PC-3 (cell line): ENCODE results near the gene AGRN. TPM values are rescaled to one million over a fixed set of nuclear protein-coding genes. Genes with fewer than 3 reads are reported as not detected.
A peak's percentile ranks its signal among the peaks of the same experiment; 100 is the strongest.

Source experiments
- ATAC-seq: fragments of 200-7000 bp; cut with Tn5 transposase; 2 replicates; pipeline ENCODE4 v1.9.1; 2020; ENCODE audit warnings: mild to moderate bottlenecking, moderate library complexity
- BruUV-seq: library from RNA; stranded (reverse); fragments of 400-500 nt; replicated peaks from 2 replicates; lab custom pipeline; 2021; lab: Mats Ljungman, UMichigan
- CTCF ChIA-PET: fragments of 300-600 bp; sonication (Branson Sonifier 250); formaldehyde crosslinking; loops from one replicate; lab custom pipeline; 2022; ENCODE audit warnings: antibody characterized with exemption; lab: Charles Lee
- POLR2A ChIA-PET: fragments of 300-600 bp; sonication (Branson Sonifier 250); formaldehyde crosslinking; loops from one replicate; lab custom pipeline; 2022; ENCODE audit warnings: antibody characterized with exemption; ENCODE audit not compliant: unreplicated experiment; lab: Charles Lee
- DNase-seq: peaks from one replicate; pipeline ENCODE4 v3.0.0-alpha.2; 2015
- H2AFZ ChIP-seq: fragments of 300-600 bp; sonication (generic); 2 replicates; pipeline ENCODE4 v1.6.0; 2016; ENCODE audit warnings: antibody characterized with exemption, low read length
- H3F3A ChIP-seq: fragments of 300-600 bp; sonication (generic); one replicate; pipeline ENCODE4 v1.6.0; 2017; ENCODE audit warnings: antibody characterized with exemption, low read length, control low read depth, mild to moderate bottlenecking; ENCODE audit not compliant: unreplicated experiment
- H3K27ac ChIP-seq: fragments of 300-600 bp; sonication (generic); 2 replicates; pipeline ENCODE4 v1.5.1; 2016; ENCODE audit warnings: mild to moderate bottlenecking, low read length
- H3K27me3 ChIP-seq: fragments of 300-600 bp; sonication (generic); 2 replicates; pipeline ENCODE4 v1.6.1; 2016; ENCODE audit warnings: low read length, mixed read lengths
- H3K36me3 ChIP-seq: fragments of 300-600 bp; sonication (generic); 2 replicates; pipeline ENCODE4 v1.6.1; 2016; ENCODE audit warnings: low read depth, mixed run types, low read length, mixed read lengths
- H3K4me1 ChIP-seq: fragments of 300-600 bp; sonication (generic); 2 replicates; pipeline ENCODE4 v1.5.1; 2016; ENCODE audit warnings: low read length; ENCODE audit not compliant: insufficient read depth
- H3K4me2 ChIP-seq: fragments of 300-600 bp; sonication (generic); 2 replicates; pipeline ENCODE4 v1.6.0; 2016; ENCODE audit warnings: low read length
- H3K4me3 ChIP-seq: fragments of 300-600 bp; sonication (generic); 2 replicates; pipeline ENCODE4 v1.5.1; 2016; ENCODE audit warnings: mild to moderate bottlenecking, low read length, mixed read lengths
- H3K79me2 ChIP-seq: fragments of 300-600 bp; sonication (generic); 2 replicates; pipeline ENCODE4 v1.6.1; 2017; ENCODE audit warnings: low read length, mixed read lengths
- H3K9ac ChIP-seq: fragments of 300-600 bp; sonication (generic); 2 replicates; pipeline ENCODE4 v1.6.0; 2016; ENCODE audit warnings: mild to moderate bottlenecking, low read length
- H3K9me2 ChIP-seq: fragments of 300-600 bp; sonication (generic); replicated peaks from 2 replicates; pipeline ENCODE4 v1.6.1; 2016; ENCODE audit warnings: mixed run types, low read length, mixed read lengths
- H3K9me3 ChIP-seq: fragments of 300-600 bp; sonication (generic); 2 replicates; pipeline ENCODE4 v1.6.1; 2016; ENCODE audit warnings: low read length, mixed read lengths
- H4K20me1 ChIP-seq: fragments of 300-600 bp; sonication (generic); 2 replicates; pipeline ENCODE4 v1.6.1; 2016; ENCODE audit warnings: low read length, mixed read lengths
- CTCF ChIP-seq: fragments of 300-600 bp; sonication (generic); conservative IDR thresholded peaks from 2 replicates; pipeline ENCODE4 v1.5.1; 2017; ENCODE audit warnings: antibody characterized with exemption, low read depth, mild to moderate bottlenecking, low read length
- EZH2 ChIP-seq: fragments of 300-600 bp; sonication (generic); IDR thresholded peaks from one replicate; pipeline ENCODE4 v1.6.1; 2017; ENCODE audit warnings: antibody characterized with exemption, mild to moderate bottlenecking, low read length; ENCODE audit not compliant: unreplicated experiment
- EZH2phosphoT487 ChIP-seq: fragments of 300-600 bp; sonication (generic); IDR thresholded peaks from 2 replicates; pipeline ENCODE4 v1.6.1; 2018; ENCODE audit warnings: mild to moderate bottlenecking, antibody characterized with exemption, low read length, borderline replicate concordance
- intact Hi-C: fragments of 100-400 bp; cut with micrococcal nuclease; formaldehyde crosslinking; loops from 2 replicates; pipeline ENCODE4 v1.9.0; 2023
- total RNA-seq: library from RNA; depleted of rRNA; stranded (reverse); fragments of >200 nt; gene quantifications from 2 replicates; pipeline ENCODE4 v1.2.3, GENCODE V29; 2014

AGRN gene
- total RNA-seq, 1 experiment from 2014 or later, result 273 TPM

DNA sequence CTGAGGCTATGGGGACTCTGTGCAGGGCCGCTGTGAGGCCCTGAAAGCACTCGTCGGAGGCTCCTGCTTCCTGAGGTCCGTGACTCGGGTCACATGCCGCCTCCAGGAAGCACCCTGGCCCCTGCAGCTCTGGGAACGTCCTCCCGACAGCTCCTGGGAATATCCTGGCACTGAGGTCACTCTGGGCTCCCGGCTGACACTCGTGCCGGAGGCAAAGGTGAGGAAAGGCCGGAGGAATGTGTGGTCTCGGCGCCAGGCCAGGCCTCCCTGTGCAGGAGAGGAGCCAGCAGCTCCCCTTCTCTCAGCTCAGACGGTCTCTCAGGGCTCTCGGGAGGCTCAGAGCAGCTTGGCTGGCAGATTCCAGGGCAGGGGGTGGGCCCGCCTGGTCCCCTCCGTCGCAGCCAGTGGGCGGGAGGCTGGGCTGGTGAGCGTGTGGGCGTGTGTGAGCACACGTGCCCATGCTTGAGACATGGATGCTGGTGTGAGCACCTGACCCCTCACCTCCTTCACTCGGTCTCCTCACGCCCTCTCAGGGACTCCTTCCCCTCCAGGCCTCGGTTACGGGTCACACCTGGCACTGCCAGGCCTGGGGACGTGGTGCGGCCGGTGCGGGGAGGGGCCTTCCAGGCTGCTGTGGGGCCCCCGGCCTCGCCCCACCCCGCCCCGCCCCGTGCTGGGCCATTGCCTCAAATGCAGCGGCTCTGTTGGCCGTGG lies 59.6 kb downstream of the AGRN start:
- H3K27me3 ChIP-seq, result no peaks in the 10 kb centered on the region
- H3F3A ChIP-seq, result no peaks in the 10 kb centered on the region
- H2AFZ ChIP-seq, result peak overlapping the region; percentile 51
- H3K9ac ChIP-seq, result peak overlapping the region; percentile 61
- DNase-seq, result peak; percentile 99
- no peaks in the 10 kb centered on the region for H3K9me2 ChIP-seq
- H3K9me3 ChIP-seq, result no peaks in the 10 kb centered on the region
- CTCF ChIA-PET, result interaction anchor here (0.5 to 1.0 kb wide), 4 partner anchors 14 to 194 kb away, joined by 3 to 8 read pairs (median 6); partner anchors contain the start of gene UBE2J2
- BruUV-seq, result TSS peak; percentile 77
- intact Hi-C loops, result loop anchor here (1.0 kb wide), 1 partner anchor 37 kb away; the partner anchor contains the start of gene C1orf159
- H4K20me1 ChIP-seq, result no peaks in the 10 kb centered on the region
- peak; percentile 91 for TF ChIP-seq EZH2phosphoT487
- TF ChIP-seq CTCF, result no peak
- H3K27ac ChIP-seq, result peak overlapping the region; percentile 87
- no peaks in the 10 kb centered on the region for H3K79me2 ChIP-seq
- POLR2A ChIA-PET, result interaction anchor here (0.5 to 1.2 kb wide), 5 partner anchors 11 to 112 kb away, joined by 3 to 5 read pairs (median 3); partner anchors contain the start of gene ISG15
- peak overlapping the region; percentile 78 for H3K4me2 ChIP-seq
- H3K4me1 ChIP-seq, result peaks cover 16% of the 10 kb centered on the region
- H3K36me3 ChIP-seq, result no peaks in the 10 kb centered on the region
- ATAC-seq, result peak; percentile 73
- peak overlapping the region; percentile 49 for H3K4me3 ChIP-seq

GRCh38 chr1:1080122-1080757 lies 60.3 kb downstream of the AGRN start:
- no peaks in the 10 kb centered on the region for H3K9me3 ChIP-seq
- no peaks in the 10 kb centered on the region for H3K36me3 ChIP-seq
- H3K27me3 ChIP-seq, result no peaks in the 10 kb centered on the region
- peak overlapping the region; percentile 51 for H2AFZ ChIP-seq
- no peaks in the 10 kb centered on the region for H3K9me2 ChIP-seq
- peak overlapping the region; percentile 78 for H3K4me2 ChIP-seq
- peak overlapping the region; percentile 61 for H3K9ac ChIP-seq
- no peaks in the 10 kb centered on the region for H3F3A ChIP-seq
- no peaks in the 10 kb centered on the region for H4K20me1 ChIP-seq
- peak overlapping the region; percentile 49 for H3K4me3 ChIP-seq
- intact Hi-C loops, result no loop called here
- ChIA-PET POLR2A (interaction anchor here (0.9 to 1.2 kb wide), 3 partner anchors 11 to 66 kb away, joined by 3 to 4 read pairs (median 3); partner anchors contain the start of gene ISG15), CTCF (interaction anchor here (0.6 to 1.0 kb wide), 2 partner anchors 13 to 16 kb away, joined by 5 to 6 read pairs; no protein-coding TSS in a partner anchor)
- DNase-seq (peak; percentile 78), ATAC-seq (peak; percentile 82)
- peak overlapping the region; percentile 87 for H3K27ac ChIP-seq
- TF ChIP-seq EZH2phosphoT487, result no peak
- TF ChIP-seq EZH2, result no peak
- no peak for TF ChIP-seq CTCF
- H3K79me2 ChIP-seq, result no peaks in the 10 kb centered on the region
- no TSS peak for BruUV-seq
- H3K4me1 ChIP-seq, result peaks cover 12% of the 10 kb centered on the region
